GM06990 (cell line): Measurements from ENCODE around the gene LCTL.

Experiments used
- DNase-seq: peaks from one replicate; pipeline ENCODE4 v3.0.0-alpha.2; 2011; ENCODE audit not compliant: insufficient read length; ENCODE audit errors: extremely low read depth
- H3K27me3 ChIP-seq: replicated peaks from 2 replicates; pipeline ENCODE4 v1.6.0; 2011; ENCODE audit warnings: low read length; ENCODE audit not compliant: control insufficient read depth, insufficient read depth
- H3K36me3 ChIP-seq: 2 replicates; pipeline ENCODE4 v1.5.1; 2011; ENCODE audit warnings: low read length; ENCODE audit not compliant: control insufficient read depth, insufficient read depth
- H3K4me3 ChIP-seq: replicated peaks from 2 replicates; pipeline ENCODE4 v1.5.1; 2011; ENCODE audit warnings: low read depth, mild to moderate bottlenecking, control low read depth, low read length
- CTCF ChIP-seq: IDR thresholded peaks from 2 replicates; pipeline ENCODE4 v1.5.1; 2011; ENCODE audit warnings: low read length, control low read depth, mild to moderate bottlenecking, inconsistent platforms; ENCODE audit not compliant: insufficient read depth, poor library complexity, severe bottlenecking

Gene LCTL

GRCh38 chr15:66545255-66545654 is 20.5 kb downstream of the LCTL start:
- peaks cover 4% of the 10 kb centered on the region for H3K36me3 ChIP-seq

GRCh38 chr15:66542896-66543295 is 22.9 kb downstream of the LCTL start:
- Histone ChIP-seq H3K4me3 (no peak overlapping the region), H3K36me3 (peaks cover 3% of the 10 kb centered on the region), H3K27me3 (no peaks in the 10 kb centered on the region)
- DNase-seq: no peak
- no peak for TF ChIP-seq CTCF

More at GRCh38 chr15:66545255-66545654, 20.5 kb downstream of the LCTL start:
- no peak overlapping the region for H3K4me3 ChIP-seq
- TF ChIP-seq CTCF: no peak
- H3K27me3 ChIP-seq: no peaks in the 10 kb centered on the region
- DNase-seq: no peak

- Histone ChIP-seq H3K4me3 (no peak overlapping the region), H3K36me3 (peaks cover 2% of the 10 kb centered on the region), H3K27me3 (no peaks in the 10 kb centered on the region)
- no peak for TF ChIP-seq CTCF
- DNase-seq: no peak
Measured at GRCh38 chr15:66535056-66535455, 30.7 kb downstream of the LCTL start.

GRCh38 chr15:66524838-66525237 is 41.0 kb downstream of the LCTL start:
- peaks cover 3% of the 10 kb centered on the region for H3K36me3 ChIP-seq
- H3K4me3 ChIP-seq: no peak overlapping the region
- no peak for TF ChIP-seq CTCF
- H3K27me3 ChIP-seq: no peaks in the 10 kb centered on the region
- DNase-seq: no peak

GRCh38 chr15:66523926-66524325 is 41.9 kb downstream of the LCTL start:
- Histone ChIP-seq H3K27me3 (no peaks in the 10 kb centered on the region), H3K36me3 (peaks cover 5% of the 10 kb centered on the region), H3K4me3 (no peak overlapping the region)
- TF ChIP-seq CTCF: no peak
- no peak for DNase-seq

- no peak for TF ChIP-seq CTCF
- Histone ChIP-seq H3K27me3 (no peaks in the 10 kb centered on the region), H3K36me3 (peaks cover 8% of the 10 kb centered on the region), H3K4me3 (no peak overlapping the region)
- DNase-seq: no peak
Measured at GRCh38 chr15:66515901-66516322, 49.9 kb downstream of the LCTL start.
